AG09319 (cell line): Measurements from ENCODE around the gene FAM217B.

Experiments
- DNase-seq: peaks from one replicate; pipeline ENCODE4 v3.0.0-alpha.2; 2010; ENCODE audit warnings: low read depth; ENCODE audit errors: extremely low read depth
- TF ChIP-seq, protein P1 (sequence below): IDR thresholded peaks from 2 replicates; pipeline ENCODE4 v1.5.1; 2011; ENCODE audit warnings: low read depth, mild to moderate bottlenecking, inconsistent platforms, low read length, moderate library complexity

Gene FAM217B

DNA sequence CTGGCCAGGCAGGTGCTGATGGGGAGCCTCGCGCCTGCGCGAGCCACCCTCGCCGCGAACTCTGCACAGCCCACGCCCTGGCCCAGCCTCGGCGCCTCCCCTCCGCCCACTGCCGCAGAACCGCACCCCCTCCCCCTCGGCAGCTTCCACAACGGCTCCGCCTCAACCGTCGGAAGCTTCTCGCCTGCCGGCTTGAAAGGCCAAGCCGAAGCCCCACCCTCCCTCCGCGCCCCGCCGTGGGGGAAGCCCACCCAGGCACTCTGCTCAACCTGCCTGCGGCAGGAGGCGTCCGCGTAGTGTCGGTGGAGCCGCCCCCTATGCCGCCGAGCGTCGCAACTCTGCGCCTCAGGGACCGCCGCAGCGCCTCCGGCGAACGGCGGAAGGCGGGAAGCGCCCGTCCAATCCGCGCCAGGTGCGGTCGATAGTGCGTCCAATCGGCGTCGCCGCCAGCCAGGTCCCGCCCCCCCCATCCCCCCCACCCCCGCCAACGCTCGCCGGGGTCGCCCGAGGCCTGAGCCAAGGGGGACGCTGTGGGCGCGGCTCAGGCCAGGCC is 6.8 kb upstream of the FAM217B start, which contains the start of gene SYCP2:
Gene SYCP2, minus strand, starts transcription at position 342 of the 553 bp plus-strand sequence. CDS start 11,224 bp downstream, outside the sequence.
- no peak for DNase-seq
- TF ChIP-seq, protein P1, sequence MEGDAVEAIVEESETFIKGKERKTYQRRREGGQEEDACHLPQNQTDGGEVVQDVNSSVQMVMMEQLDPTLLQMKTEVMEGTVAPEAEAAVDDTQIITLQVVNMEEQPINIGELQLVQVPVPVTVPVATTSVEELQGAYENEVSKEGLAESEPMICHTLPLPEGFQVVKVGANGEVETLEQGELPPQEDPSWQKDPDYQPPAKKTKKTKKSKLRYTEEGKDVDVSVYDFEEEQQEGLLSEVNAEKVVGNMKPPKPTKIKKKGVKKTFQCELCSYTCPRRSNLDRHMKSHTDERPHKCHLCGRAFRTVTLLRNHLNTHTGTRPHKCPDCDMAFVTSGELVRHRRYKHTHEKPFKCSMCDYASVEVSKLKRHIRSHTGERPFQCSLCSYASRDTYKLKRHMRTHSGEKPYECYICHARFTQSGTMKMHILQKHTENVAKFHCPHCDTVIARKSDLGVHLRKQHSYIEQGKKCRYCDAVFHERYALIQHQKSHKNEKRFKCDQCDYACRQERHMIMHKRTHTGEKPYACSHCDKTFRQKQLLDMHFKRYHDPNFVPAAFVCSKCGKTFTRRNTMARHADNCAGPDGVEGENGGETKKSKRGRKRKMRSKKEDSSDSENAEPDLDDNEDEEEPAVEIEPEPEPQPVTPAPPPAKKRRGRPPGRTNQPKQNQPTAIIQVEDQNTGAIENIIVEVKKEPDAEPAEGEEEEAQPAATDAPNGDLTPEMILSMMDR: no peak

DNA sequence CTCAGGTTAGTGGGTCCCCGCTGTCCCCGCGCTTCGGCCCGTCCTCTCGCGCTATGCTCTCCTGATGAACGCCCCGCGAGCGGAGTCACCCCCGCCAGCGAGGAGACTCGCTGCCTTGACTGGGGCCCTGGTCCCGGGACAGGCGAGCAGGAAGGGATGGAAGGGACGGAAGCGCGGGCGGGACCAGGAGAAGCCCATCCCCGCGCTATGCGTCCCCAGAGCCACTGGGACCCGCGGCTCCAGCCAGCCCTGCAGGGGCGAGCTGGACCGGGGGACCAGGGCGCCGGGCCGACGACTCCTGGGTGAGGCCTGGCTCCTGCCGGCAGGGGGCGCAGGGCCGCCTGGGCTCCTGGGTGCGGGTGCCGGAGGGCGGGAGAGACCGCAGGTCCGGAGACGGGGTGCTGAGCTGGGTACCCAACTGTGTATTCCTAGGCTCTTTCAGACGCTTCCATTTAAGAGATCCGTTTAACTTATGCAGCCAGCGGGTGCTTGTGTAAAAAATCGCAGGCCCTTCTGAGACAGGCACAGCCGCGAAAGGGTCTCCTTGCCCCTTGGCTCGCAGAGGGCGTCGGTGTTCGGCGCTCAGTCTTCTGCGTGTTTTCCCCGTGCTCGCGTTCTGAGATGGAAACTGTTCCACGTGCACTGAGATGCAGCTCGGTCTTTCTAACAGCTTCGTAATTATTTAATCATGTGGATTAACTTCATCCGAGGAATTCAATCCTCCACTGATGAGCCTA is 6.2 kb upstream of the FAM217B start:
- no peak for DNase-seq
- TF ChIP-seq, protein P1: peak; percentile 73

DNA sequence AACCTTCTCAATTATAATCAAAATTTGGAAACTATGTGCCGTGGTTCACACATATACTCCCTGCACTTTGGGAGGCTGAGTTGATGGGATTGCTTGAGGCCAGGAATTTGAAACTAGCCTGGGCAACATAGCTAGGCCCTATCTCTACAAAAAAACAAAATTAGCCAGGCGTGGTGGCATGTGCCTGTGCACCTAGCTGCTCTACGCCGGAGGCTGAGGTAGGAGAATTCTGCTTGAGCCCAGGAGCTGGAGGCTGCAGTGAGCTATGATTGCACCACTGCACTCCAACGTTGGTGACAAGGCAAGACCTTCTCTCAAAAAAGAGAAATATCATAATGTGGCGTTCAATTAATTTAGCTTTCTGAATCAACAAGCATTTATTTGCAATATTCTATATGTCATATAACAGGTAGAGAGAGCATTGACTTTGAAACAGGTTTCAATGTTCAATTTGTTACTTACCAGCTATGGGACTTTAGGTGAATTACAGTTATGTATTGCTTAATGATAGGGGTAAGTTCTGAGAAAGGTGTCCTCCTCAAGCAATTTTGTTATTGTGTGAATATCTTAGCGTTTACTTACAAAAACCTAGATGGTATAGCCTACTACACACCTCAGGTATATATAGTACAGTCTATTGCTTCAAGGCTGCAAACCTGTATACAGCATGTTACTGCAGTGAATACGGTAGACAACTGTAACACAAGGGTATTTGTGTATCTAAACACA is 4.6 kb upstream of the FAM217B start:
- TF ChIP-seq, protein P1: no peak

DNA sequence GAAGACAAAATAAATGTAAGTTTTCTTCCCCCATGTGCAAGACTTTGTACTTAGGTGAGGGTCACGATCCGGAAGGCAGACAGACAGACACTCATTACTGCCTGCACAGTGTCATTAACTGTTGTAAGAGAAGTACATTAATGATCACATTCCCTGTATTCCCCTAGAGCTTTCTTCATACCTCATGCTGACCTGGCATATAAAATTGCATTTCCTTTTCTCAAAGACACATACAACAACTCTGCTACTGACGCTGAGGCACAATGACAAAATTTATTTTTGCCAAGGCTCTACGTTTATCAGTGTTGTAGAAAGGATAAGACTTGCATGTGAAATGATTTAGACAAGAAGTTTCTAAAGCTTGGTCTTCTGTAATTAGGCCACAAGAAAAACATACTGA is 3.8 kb upstream of the FAM217B start:
- TF ChIP-seq, protein P1: no peak
- no peak for DNase-seq

More for the DNA sequence above, 4.6 kb upstream of the FAM217B start:
- no peak for DNase-seq

DNA sequence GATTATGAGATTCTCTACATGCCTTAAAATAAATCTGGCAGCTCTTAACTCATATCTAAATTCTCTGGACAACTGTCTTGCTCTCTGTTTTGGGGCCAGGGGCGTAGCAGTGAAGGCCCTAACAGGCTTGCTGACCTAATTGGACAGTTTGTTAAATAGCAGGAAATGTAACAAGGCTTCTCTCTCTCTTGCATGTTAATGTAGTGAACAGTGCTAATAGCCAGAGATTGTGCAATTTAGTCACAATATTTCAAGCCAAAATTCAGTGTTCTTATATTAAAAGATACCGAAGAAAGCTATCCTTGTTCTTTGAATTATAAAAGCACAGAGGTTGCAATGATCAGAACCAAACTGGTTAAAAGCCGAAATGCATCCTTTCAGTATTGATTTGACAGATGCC is 3.0 kb upstream of the FAM217B start:
- TF ChIP-seq, protein P1: no peak
- no peak for DNase-seq

DNA sequence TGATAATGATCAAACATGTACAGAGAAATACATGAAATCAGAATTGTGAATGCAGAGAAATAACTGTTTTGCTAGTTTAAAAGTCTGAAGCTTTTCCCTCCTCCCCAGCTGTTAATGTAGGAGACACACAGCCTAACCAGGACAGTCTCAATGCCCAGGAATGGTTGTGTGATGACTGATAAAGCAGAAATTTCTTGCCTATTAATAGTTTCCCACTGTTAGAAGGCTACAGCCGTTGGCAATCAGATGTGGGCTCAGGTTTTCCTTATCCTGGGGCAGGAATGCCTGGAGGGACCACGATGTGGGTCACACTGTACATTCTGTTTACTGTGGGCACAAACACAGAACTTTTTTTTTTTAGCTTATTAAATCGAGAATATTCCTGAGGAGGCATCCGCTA is 2.0 kb upstream of the FAM217B start:
- no peak for DNase-seq
- TF ChIP-seq, protein P1: no peak

DNA sequence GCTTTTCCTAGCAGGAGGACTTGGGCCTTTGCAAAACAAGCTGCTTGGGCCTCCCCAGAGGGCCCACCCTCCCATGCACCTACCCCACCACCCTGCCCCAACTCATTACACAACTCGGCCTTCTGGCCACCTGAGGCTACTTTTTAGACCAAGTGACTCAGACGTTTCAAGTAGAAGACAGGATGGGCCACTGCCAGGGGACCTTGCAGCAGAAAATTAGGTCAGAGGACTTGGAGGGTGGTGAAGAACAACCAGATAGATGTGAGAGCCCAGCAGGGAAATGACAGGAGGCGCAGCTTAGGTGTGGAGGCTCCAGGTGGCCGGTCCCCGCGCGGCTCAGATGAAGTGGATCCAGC is 1.5 kb upstream of the FAM217B start:
- no peak for DNase-seq
- TF ChIP-seq, protein P1: no peak
